ENCODE measurements around the gene ENTHD1.
"Not testable (repeated sequence)": the region's sequence is repeated elsewhere in the genome, so short reads cannot be mapped to it uniquely, and the experiment has no call there.

The ENTHD1 gene

DNA sequence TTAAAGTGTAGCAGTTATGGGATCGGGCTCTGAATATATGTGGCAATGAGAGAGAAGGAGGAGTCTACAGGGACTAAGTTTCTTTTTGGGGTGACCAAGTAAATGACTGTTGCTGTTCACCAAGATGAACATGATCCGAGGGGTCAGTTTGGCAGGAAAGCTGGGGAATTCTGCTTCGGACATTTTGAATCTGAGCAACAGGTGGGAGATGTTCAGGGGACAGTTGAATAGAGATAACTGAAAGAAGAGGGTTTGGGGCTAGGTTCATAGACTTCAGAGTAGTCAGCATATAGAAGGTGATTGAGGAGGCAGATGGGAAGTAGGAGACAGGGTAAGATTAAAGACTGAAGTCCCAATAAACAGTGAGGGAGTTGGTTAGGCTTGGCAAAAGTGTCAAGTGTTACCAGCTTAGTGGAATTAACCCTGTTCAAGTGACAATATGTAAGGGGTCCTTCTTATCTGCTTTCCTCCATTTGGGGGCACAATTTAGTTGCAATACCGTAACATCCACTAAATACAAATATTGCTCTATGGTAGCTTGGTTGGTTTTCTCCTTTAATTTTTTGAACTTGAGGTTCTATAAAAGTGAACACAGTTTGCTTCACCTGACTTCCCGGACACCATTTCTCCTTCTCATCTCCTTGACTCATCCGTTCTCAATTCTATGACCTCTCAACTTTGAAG lies 2.9 kb upstream of the ENTHD1 start:
- Histone ChIP-seq H3K4me3 (ENCODE audit: low read length) (no peak overlapping the region), H3K9me3 (ENCODE audit: control insufficient read depth, insufficient read depth, low read length) (no peaks in the 10 kb centered on the region), H3K9me2 (replicated peaks; ENCODE audit: control insufficient read depth, low read length) (no peaks in the 10 kb centered on the region), H3K27me3 (ENCODE audit: control insufficient read depth, low read length) (peaks cover 24% of the 10 kb centered on the region), H3K36me3 (ENCODE audit: control insufficient read depth, low read length) (no peaks in the 10 kb centered on the region), H4K20me1 (ENCODE audit: control insufficient read depth, insufficient read depth, low read depth, low read length) (no peaks in the 10 kb centered on the region), H3K79me2 (ENCODE audit: control insufficient read depth, low read length) (no peaks in the 10 kb centered on the region), H3K27ac (ENCODE audit: low read depth, low read length) (no peak overlapping the region), H3K4me1 (ENCODE audit: control insufficient read depth, low read length) (peaks cover 4% of the 10 kb centered on the region; the same call in 1 of the 2 replicates), H3K4me2 (ENCODE audit: low read length) (no peak overlapping the region), H3F3A (ENCODE audit: control insufficient read depth, insufficient read depth) (no peaks in the 10 kb centered on the region)
- no peak for TF ChIP-seq EZH2phosphoT487 (IDR thresholded peaks at IDR 0.05; ENCODE audit: borderline replicate concordance, low read length)
- TF ChIP-seq, protein P1, sequence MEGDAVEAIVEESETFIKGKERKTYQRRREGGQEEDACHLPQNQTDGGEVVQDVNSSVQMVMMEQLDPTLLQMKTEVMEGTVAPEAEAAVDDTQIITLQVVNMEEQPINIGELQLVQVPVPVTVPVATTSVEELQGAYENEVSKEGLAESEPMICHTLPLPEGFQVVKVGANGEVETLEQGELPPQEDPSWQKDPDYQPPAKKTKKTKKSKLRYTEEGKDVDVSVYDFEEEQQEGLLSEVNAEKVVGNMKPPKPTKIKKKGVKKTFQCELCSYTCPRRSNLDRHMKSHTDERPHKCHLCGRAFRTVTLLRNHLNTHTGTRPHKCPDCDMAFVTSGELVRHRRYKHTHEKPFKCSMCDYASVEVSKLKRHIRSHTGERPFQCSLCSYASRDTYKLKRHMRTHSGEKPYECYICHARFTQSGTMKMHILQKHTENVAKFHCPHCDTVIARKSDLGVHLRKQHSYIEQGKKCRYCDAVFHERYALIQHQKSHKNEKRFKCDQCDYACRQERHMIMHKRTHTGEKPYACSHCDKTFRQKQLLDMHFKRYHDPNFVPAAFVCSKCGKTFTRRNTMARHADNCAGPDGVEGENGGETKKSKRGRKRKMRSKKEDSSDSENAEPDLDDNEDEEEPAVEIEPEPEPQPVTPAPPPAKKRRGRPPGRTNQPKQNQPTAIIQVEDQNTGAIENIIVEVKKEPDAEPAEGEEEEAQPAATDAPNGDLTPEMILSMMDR (IDR thresholded peaks at IDR 0.05; ENCODE audit: low read depth, low read length, poor library complexity, severe bottlenecking), result no peak

- Histone ChIP-seq H3K27me3 (ENCODE audit: control insufficient read depth, low read length) (peaks cover 16% of the 10 kb centered on the region), H3K4me3 (ENCODE audit: low read length) (no peak overlapping the region), H3K4me1 (ENCODE audit: control insufficient read depth, low read length) (peaks cover 4% of the 10 kb centered on the region; the same call in 1 of the 2 replicates), H3K9me3 (ENCODE audit: control insufficient read depth, insufficient read depth, low read length) (no peaks in the 10 kb centered on the region), H3K36me3 (ENCODE audit: control insufficient read depth, low read length) (no peaks in the 10 kb centered on the region), H3K4me2 (ENCODE audit: low read length) (no peak overlapping the region), H3K27ac (ENCODE audit: low read depth, low read length) (no peak overlapping the region), H3F3A (ENCODE audit: control insufficient read depth, insufficient read depth) (no peaks in the 10 kb centered on the region), H4K20me1 (ENCODE audit: control insufficient read depth, insufficient read depth, low read depth, low read length) (no peaks in the 10 kb centered on the region), H3K79me2 (ENCODE audit: control insufficient read depth, low read length) (no peaks in the 10 kb centered on the region), H3K9me2 (replicated peaks; ENCODE audit: control insufficient read depth, low read length) (no peaks in the 10 kb centered on the region)
- TF ChIP-seq EZH2phosphoT487 (IDR thresholded peaks at IDR 0.05; ENCODE audit: borderline replicate concordance, low read length), result no peak
- TF ChIP-seq, protein P1 (IDR thresholded peaks at IDR 0.05; ENCODE audit: low read depth, low read length, poor library complexity, severe bottlenecking), result no peak
Observed at GRCh38 chr22:39895682-39896081, 2.1 kb upstream of the ENTHD1 start.

DNA sequence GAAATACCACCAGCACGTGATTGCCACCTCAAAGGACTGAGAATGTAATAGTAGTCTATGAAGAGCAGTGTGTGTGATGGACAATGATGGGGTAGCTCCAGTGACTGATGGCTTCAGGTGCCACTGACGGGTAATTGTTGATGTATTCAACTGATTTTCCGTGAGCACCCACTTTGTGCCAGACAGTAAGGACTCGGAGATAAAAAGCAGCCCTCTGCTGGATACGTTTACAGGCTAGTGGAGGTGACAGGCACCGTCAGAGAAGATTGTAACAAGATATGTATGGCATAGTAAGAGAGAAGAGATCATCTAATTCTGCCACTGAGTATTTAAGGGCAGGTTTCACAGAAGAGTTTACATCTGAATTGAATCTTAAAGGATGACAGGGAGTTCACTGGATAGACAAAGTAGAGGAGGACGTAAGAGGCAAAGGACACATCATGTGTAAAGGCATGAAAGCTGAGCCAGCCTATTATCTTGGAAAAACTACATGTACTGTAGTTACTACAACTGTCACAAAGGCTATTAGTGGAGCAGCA lies 1.1 kb upstream of the ENTHD1 start:
- Histone ChIP-seq H3K4me1 (ENCODE audit: control insufficient read depth, low read length) (peaks cover 4% of the 10 kb centered on the region; the same call in 1 of the 2 replicates), H3K4me2 (ENCODE audit: low read length) (no peak overlapping the region), H3K9me2 (replicated peaks; ENCODE audit: control insufficient read depth, low read length) (no peaks in the 10 kb centered on the region), H3K36me3 (ENCODE audit: control insufficient read depth, low read length) (no peaks in the 10 kb centered on the region), H3K4me3 (ENCODE audit: low read length) (no peak overlapping the region), H4K20me1 (ENCODE audit: control insufficient read depth, insufficient read depth, low read depth, low read length) (no peaks in the 10 kb centered on the region), H3K79me2 (ENCODE audit: control insufficient read depth, low read length) (no peaks in the 10 kb centered on the region), H3K9me3 (ENCODE audit: control insufficient read depth, insufficient read depth, low read length) (no peaks in the 10 kb centered on the region), H3K27me3 (ENCODE audit: control insufficient read depth, low read length) (peaks cover 10% of the 10 kb centered on the region; the same call in 1 of the 2 replicates), H3K27ac (ENCODE audit: low read depth, low read length) (no peak overlapping the region), H3F3A (ENCODE audit: control insufficient read depth, insufficient read depth) (no peaks in the 10 kb centered on the region)
- TF ChIP-seq, protein P1 (IDR thresholded peaks at IDR 0.05; ENCODE audit: low read depth, low read length, poor library complexity, severe bottlenecking), result no peak
- TF ChIP-seq EZH2phosphoT487 (IDR thresholded peaks at IDR 0.05; ENCODE audit: borderline replicate concordance, low read length), result no peak

GRCh38 chr22:39889924-39890323 lies 3.6 kb downstream of the ENTHD1 start:
- not testable (repeated sequence) for H3K36me3 ChIP-seq (ENCODE audit: control insufficient read depth, low read length); H3K4me3 ChIP-seq (ENCODE audit: low read length); H4K20me1 ChIP-seq (ENCODE audit: control insufficient read depth, insufficient read depth, low read depth, low read length); H3K4me2 ChIP-seq (ENCODE audit: low read length); H3K79me2 ChIP-seq (ENCODE audit: control insufficient read depth, low read length); H3K27ac ChIP-seq (ENCODE audit: low read depth, low read length); H3K4me1 ChIP-seq (ENCODE audit: control insufficient read depth, low read length); H3K9me2 ChIP-seq (replicated peaks; ENCODE audit: control insufficient read depth, low read length); H3F3A ChIP-seq (ENCODE audit: control insufficient read depth, insufficient read depth); H3K9me3 ChIP-seq (ENCODE audit: control insufficient read depth, insufficient read depth, low read length)
- H3K27me3 ChIP-seq (ENCODE audit: control insufficient read depth, low read length), result peaks cover 12% of the 10 kb centered on the region

Data from DOHH2 (cell line).